HG02870 (cell line): ENCODE data around the gene PLEKHA3.

ENCODE experiments used
- ATAC-seq: cut with Tn5 transposase; IDR thresholded peaks from one replicate; pipeline ENCODE4 v1.9.1; 2021; ENCODE audit warnings: mild to moderate bottlenecking, moderate library complexity; ENCODE audit not compliant: unreplicated experiment

The PLEKHA3 gene

DNA sequence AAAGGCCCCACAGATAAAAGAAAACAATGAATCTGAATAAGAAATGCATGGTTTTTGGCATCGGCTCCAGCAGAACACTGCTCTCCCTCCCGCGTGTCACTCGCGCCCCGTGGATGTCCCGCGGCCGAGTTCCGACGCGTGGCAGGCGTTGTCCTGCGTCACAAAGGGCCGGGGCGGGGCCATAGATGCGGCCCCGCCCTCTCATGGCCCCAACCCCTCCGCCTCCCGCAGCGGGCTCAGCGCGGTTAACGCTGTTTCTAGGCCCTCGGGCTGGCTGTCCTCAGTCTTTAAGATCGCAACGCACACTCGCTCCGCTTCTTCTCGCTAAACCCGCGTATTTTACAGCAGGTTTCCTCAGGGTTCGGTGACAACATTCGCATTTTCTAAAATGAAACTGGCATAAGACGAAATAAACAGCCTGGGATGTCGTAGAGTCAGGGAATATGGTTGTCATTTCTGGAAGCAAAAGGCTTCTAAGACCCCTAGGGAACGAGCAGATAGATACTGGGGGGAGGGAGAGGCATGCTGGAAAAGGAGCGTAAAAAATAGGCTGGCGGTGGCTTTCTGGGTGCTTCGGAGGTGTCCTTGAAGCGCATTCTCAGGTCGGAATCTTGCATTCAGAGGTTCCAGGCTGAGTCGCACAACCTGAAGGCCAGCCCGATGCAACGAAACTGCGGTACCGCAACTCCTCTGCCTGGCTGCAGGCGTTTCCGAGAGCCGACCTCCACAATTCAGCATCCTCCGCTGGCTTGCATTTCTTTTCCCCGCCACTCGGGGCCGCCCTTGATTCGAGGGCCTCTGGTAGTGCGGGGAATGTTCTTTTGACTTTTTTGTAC is 1.6 kb upstream of the PLEKHA3 start, which contains the start of gene FKBP7:
Gene FKBP7, minus strand, starts transcription at position 162 of the 836 bp plus-strand sequence. Its CDS starts 101 bp downstream, at position 61.
- peak; percentile 39 for ATAC-seq

- no peak for ATAC-seq
Measured at GRCh38 chr2:178479275-178479616, 1.0 kb upstream of the PLEKHA3 start.

DNA sequence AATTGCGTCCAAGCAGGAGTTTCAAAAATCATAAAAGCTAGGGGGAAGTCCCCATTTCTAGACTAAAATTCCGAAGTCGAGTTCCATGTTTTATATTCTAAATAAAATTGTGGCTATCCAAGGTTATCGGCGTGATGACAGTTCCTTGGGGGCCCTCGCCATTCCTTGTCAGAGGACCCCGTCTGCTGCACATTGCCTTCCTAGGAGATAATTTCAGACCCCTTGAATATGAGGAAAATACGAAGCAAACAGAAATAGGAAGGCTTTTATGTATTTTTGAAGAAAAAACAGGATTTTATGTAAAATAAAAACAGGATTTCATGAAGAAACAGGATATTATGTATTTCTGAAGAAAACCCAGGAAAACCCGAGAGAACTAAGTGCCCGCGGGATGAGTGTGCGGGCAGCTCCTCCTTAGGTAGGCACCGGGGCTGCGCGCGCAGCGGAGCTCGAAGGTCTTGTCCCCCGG is 465 bp upstream of the PLEKHA3 start:
- no peak for ATAC-seq

DNA sequence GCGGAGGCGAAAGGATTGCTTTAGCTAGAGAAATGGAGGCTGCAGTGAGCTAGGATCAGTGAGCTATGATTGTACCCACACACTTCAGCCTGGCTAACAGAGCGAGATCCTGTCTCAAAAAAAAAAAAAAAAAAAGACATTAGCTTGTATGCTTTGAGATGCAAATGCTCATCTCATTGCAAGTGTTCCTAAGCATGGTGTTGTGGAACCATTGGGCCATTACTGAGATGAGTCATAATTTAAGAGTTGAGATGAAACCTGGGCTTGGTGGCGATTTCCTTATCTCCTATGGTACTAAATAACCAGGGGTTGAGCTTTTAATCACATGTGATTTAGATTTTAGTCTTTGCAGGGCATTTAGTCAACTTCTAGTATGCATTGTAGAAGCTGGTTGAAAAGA is 2.2 kb downstream of the PLEKHA3 start:
- peak; percentile 27 for ATAC-seq

GRCh38 chr2:178484245-178485041 is 4.2 kb downstream of the PLEKHA3 start:
- no peak for ATAC-seq

GRCh38 chr2:178485356-178485755 is 5.1 kb downstream of the PLEKHA3 start:
- no peak for ATAC-seq

- no peak for ATAC-seq
Measured at GRCh38 chr2:178491612-178492011, 11.4 kb downstream of the PLEKHA3 start.

DNA sequence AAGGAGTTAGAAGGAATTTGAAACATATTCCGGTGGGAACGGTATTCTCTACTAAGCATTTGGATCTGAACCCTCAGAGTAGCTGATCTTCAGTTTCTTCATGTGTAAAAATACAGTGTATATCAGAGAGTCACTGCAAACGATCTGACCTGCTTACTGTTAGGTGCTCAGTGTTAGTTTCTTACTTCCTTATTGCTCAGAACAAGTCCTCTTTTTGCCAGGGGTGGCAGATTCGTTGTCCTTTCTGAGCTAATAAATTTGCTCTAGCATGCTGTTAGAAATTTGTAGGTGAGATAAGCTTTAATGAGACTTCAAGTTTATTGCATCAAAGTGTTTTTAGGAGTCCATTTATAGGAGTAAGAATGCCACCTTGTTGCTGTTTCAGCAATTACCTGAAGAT is 15.8 kb downstream of the PLEKHA3 start:
- no peak for ATAC-seq

DNA sequence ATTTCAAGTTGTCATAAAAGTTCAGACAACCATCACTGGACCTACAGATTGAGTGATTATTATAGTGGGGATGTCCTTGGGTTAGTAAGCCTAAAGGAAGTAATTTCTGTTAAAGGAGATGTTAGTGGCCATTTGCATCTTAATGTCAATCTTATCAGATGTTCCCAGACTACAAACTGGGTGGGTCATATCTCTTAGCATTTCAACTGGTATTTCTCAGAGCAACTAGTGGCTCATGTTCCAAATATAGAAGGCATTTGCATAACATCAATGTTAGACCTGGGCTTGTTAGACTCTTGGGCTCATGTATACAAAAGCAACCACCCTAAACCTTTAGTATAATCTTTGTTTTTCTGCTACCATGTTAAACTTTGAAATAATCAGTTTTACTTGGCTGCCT is 17.9 kb downstream of the PLEKHA3 start:
- no peak for ATAC-seq

DNA sequence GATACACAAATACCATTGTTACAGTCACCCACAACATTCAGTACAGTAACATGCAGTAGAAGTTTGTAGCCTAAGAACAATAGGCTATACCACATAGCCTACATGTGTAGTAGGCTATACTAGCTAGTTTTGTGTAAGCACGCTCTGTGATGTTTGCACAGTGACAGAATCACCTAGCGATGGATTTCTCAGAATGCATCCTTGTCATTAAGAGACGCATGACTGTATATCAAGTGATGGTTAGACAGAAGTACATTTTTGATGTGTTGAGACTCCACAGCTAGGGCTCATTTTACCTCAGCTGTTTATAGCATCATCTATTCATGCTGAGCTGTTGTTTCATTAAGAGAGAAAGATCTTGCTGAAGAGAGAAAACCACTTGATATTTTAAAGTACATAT is 19.4 kb downstream of the PLEKHA3 start:
- no peak for ATAC-seq

DNA sequence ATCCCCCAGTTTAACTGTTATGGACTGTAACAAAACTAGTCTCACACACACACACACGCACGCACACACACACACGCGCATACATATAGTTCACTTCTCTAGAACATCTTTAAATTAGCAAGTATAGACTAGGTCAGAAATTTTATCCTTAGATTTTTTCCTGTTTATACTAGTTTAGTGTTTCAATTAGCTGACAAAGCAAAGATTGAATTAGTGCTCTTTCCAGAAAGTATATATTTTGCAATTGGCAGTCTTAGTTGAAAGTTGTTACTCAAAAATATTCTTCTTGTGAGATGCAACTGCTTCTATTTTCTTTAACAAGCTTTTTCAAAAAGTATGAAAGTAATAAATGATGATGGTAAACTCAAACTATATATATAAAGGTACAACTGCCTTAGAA is 22.5 kb downstream of the PLEKHA3 start:
- no peak for ATAC-seq

DNA sequence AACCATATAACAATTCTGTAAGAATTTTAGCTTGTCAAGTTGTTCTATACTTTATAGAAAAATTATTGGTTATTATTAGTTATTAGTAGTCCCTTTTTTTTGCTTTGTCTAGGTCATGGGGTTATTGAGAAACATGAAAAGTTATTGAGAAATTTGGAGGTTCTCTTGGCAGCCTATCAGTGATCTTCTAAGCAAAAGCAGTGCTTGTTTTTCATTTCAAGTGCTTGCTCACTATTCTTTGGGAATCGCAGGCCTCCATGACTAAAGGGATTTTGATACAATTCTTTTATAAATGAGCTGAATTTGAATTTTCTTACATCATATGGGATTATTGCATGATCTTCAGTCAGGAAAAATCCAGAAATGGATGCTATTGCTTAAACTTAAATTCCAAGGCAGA is 25.8 kb downstream of the PLEKHA3 start:
- no peak for ATAC-seq

DNA sequence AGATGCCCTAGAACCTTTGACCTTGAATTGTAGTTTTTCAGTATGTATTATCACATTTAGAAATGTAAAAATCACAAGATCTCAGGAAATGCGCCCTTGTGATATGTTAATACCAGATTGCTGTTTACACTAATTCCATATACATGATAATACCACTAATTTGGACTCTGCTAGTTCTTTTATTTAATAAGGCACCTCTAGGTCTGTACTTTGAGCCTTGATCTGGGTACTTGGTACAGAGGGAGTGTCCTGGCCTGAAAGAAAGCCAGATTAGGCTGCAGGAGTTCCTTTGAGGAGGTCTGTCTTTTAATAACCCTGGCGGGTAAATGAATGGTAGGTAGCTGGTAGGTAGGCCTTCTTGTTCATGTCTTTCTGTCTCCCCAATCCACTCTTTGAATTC is 26.3 kb downstream of the PLEKHA3 start:
- ATAC-seq = no peak

GRCh38 chr2:178506949-178507348 is 26.7 kb downstream of the PLEKHA3 start:
- ATAC-seq = no peak

DNA sequence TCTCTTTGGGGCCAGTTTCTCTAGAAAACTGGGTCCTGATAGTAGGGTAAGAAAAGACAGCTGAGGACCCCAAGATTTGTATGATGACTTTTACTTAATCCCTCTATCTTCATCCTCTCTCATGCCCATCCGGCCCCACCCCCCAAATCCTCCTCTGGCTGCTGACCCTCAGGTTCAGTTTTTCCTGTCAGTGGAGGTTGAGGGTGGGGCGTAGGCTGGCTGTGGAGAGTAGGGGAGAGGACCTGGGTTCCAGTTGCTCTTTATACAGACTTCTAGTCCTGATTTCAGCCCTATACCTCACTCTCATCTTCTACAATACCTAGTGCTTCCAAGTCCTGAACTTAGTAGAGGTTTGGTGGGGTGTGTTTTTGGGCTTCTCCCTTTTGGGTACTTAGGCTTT is 28.4 kb downstream of the PLEKHA3 start:
- no peak for ATAC-seq

- ATAC-seq = no peak
Measured at GRCh38 chr2:178510384-178510783, 30.1 kb downstream of the PLEKHA3 start.

DNA sequence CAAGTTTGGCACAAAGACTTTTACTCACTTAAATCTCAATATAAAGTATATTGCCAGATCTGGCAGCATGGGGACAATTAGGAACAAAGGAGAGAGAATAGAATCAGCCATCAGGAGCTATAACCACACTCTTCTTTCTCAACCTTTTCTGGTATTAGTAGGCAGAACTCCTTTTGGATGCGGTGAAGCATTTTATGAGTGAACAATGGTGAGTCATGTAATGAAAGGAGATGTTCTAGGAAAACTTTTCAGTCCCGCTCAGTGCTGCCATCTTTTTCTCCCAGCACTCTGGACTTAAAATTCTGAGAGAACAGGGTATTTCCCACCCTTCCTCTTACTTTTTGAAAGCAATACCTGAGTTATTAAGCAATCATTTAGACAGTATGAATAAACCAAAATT is 32.2 kb downstream of the PLEKHA3 start:
- no peak for ATAC-seq

GRCh38 chr2:178513876-178514275 is 33.6 kb downstream of the PLEKHA3 start:
- no peak for ATAC-seq

DNA sequence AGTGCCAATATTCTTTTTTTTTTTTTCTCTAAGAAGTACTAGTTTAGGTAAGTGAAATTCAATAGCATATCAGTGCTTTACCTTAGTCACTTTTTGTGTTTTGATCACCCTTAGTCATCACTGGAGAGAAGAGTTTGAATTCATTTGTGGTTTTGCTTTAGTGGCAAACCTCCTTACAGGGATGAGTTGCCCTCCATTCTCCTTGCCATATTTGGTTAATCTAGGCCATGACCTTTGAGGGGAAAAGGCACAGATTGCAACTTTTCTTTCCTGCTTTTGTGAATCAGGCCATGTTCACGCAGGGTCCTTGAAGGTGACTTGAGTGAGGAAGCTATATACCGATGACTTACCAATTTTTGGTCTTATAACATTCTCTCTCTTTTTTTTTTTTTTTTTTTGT is 34.4 kb downstream of the PLEKHA3 start:
- ATAC-seq = peak; percentile 73

GRCh38 chr2:178517496-178517895 is 37.2 kb downstream of the PLEKHA3 start:
- no peak for ATAC-seq

DNA sequence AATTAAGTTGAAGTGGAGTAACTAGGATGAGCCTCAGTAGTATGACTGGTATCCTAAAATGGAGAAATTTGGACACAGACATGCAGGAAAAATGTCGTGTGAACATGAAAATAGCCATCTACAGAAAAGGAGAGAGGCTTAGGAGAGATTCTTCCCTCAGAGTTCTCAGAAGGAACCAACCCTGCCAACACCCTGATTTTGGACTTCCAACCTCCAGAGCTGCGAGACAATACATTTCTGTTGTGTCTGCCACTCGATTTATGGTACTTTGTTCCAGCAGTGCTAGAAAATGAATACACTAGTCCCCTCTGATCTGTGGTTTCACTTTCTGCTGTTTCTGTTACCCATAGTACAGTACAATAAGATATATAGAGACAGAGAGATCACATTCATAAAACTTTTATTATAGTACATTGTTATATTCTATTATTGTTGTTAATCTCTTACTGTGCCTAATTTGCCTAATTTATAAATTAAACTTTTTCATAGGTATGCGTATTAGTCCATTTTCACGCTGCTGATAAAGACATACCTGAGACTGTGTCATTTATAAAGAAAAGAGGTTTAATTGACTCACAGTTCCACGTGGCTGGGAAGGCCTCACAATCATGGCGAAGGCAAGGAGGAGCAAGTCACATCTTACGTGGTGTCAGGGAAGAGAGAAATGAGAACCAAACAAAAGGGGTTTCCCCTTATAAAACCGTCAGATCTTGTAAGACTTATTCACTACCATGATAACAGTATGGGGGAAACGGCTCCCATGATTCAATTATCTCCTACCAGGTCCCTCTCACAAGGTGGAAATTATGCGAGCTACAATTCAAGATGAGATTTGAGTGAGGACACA is 41.3 kb downstream of the PLEKHA3 start:
- ATAC-seq = no peak
